ENCODE data around the gene ZFYVE1. TPM values are rescaled to one million over a fixed set of nuclear protein-coding genes. Genes with fewer than 3 reads are reported as not detected.

The ZFYVE1 gene
- total RNA-seq, 1 experiment from 2014 or later, result 14.2 TPM

- Histone ChIP-seq H2AFZ (ENCODE audit: low read length) (no peak overlapping the region), H3K27ac (ENCODE audit: insufficient read length, low read depth, low read length) (no peak overlapping the region), H3K9me3 (ENCODE audit: control insufficient read depth, low read depth, low read length) (no peaks in the 10 kb centered on the region), H3K79me1 (ENCODE audit: insufficient read depth, low read depth, low read length, poor library complexity, severe bottlenecking) (no peaks in the 10 kb centered on the region), H3K23ac (ENCODE audit: insufficient read length, low read depth, low read length) (no peak overlapping the region), H3K4me2 (ENCODE audit: insufficient read depth, insufficient read length, low read length) (peak overlapping the region; percentile 73), H3K18ac (ENCODE audit: insufficient read length, low read depth, low read length) (no peak overlapping the region), H3K56ac (ENCODE audit: insufficient read length, low read depth, low read length) (no peak overlapping the region), H2AK5ac (ENCODE audit: insufficient read length, low read length) (no peak overlapping the region), H3K4me1 (ENCODE audit: insufficient read depth, low read length) (no peaks in the 10 kb centered on the region), H2BK15ac (ENCODE audit: low read depth, low read length) (no peak overlapping the region), H4K20me1 (ENCODE audit: control insufficient read depth, insufficient read depth, insufficient read length) (no peaks in the 10 kb centered on the region), H3K9ac (ENCODE audit: extremely low read depth, insufficient read length, low read length) (no peak overlapping the region), H4K91ac (ENCODE audit: insufficient read length, low read depth, low read length) (no peak overlapping the region), H3K23me2 (ENCODE audit: insufficient read length, low read depth, low read length, poor library complexity, severe bottlenecking) (peaks cover 8% of the 10 kb centered on the region), H2BK20ac (ENCODE audit: low read depth, low read length, poor library complexity, severe bottlenecking) (no peak overlapping the region), H3K27me3 (ENCODE audit: insufficient read depth, low read length) (no peaks in the 10 kb centered on the region), H3K79me2 (ENCODE audit: insufficient read depth, low read length) (no peaks in the 10 kb centered on the region), H4K5ac (ENCODE audit: insufficient read length, low read depth, low read length) (no peak overlapping the region), H4K8ac (replicated peaks; ENCODE audit: insufficient read length, low read depth, low read length) (no peak overlapping the region), H2BK12ac (ENCODE audit: insufficient read length, low read depth, low read length) (no peak overlapping the region), H2BK5ac (ENCODE audit: insufficient read length, low read length) (no peak overlapping the region), H3T11ph (ENCODE audit: low read length) (no peak overlapping the region), H2BK120ac (ENCODE audit: low read depth, low read length, poor library complexity, severe bottlenecking) (no peak overlapping the region), H3K4ac (ENCODE audit: low read depth, low read length) (no peak overlapping the region), H3K14ac (ENCODE audit: insufficient read depth, low read length) (no peak overlapping the region)
- H3K4me1 Mint-ChIP-seq, result peaks cover 10 to 11% of the 10 kb centered on the region in 2 experiments
- H3K36me3 Mint-ChIP-seq (ENCODE audit: insufficient read depth in 1 of 3, low read depth in 3 of 3), result peaks cover 0 to 7% (median 0%) of the 10 kb centered on the region in 3 experiments; a peak in 3 of 7 replicates
- DNase-seq, result no peak
- H3K9me3 Mint-ChIP-seq, result no peaks in the 10 kb centered on the region; a peak in 1 of 5 replicates
- peaks cover 22% of the 10 kb centered on the region for H3K27me3 Mint-ChIP-seq (ENCODE audit: low read depth)
- no CpG with 5 or more reads among the region's 22 CpGs for WGBS (ENCODE audit: extremely low coverage, insufficient read length, low lambda C conversion rate)
- H3K4me3 Mint-ChIP-seq, result peak overlapping the region; percentile 90 to 94; a peak in 4 of 5 replicates
- H3K27ac Mint-ChIP-seq, result no peak overlapping the region
- no peak for TF ChIP-seq CTCF (conservative IDR thresholded peaks at IDR 0.05)
These were observed 101.6 kb downstream of the ZFYVE1 start for GRCh38 chr14:72925171-72925759.
